GM18858 (cell line): ENCODE data around the gene PPP3CB.

Source experiments
- ATAC-seq: cut with Tn5 transposase; IDR thresholded peaks from one replicate; pipeline ENCODE4 v1.9.1; 2021; ENCODE audit not compliant: unreplicated experiment

The PPP3CB gene

DNA sequence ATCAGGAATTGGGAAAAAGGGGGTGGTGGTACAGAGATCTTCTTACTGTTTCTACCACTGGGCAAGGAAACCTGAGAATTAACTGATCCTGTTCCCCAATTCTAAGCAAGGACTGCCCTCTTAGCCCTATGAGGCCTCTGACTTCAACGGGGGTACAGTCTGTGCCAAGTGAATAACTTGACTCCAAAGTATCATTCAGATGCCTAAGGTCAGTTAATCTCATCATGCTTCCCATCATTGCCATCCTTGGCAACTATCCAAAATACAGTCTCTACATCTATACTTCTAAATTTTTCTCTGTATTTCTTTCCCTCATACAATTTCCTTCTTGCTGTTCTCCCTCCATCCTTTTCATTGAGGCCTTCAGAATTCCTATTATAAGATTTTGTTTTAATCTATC lies 10.5 kb downstream of the PPP3CB start:
- ATAC-seq, result no peak

GRCh38 chr10:73480158-73480557 lies 15.7 kb downstream of the PPP3CB start:
- ATAC-seq, result no peak

GRCh38 chr10:73478636-73479035 lies 17.2 kb downstream of the PPP3CB start:
- ATAC-seq, result no peak

GRCh38 chr10:73471226-73471625 lies 24.6 kb downstream of the PPP3CB start:
- no peak for ATAC-seq

DNA sequence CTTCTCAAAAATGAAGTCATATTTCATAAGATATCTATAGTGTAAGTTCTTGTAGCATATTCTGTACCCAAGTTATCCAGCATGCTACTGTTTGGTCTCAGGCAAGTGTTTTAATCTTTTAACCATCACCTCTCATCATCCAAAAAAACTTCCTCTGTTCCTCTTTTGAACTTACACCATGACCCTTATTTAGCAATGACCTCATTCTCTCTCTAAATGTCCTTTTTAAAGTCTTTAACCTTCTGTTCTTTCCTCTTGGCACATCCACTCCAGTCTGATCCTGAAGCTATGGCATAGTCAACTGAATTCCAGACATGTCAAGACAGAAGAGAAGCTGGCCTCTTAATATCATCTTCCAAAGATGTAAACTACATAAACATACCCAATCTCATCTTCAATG lies 26.2 kb downstream of the PPP3CB start:
- ATAC-seq, result no peak

DNA sequence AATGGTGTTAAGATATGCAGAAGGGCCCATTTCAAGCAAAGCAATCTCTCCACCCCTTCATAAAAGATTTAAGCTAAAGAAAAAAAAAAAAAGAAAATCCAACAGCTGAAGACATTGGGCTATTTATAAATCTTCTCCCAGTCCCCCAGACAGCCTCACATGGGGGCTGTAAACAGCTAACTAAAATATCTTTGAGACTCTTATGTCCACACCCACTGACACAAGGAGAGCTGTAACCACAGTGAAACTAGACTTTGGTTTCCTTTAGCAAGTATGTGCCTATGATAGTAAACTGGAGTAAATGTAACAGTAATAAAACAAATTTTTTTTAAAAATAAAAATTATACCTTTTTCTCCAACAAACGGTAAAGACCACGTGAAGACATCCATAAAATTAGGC lies 28.6 kb downstream of the PPP3CB start:
- ATAC-seq, result no peak

- no peak for ATAC-seq
These were observed 29.7 kb downstream of the PPP3CB start for GRCh38 chr10:73465978-73466726.

GRCh38 chr10:73460897-73461296 lies 34.9 kb downstream of the PPP3CB start:
- no peak for ATAC-seq

DNA sequence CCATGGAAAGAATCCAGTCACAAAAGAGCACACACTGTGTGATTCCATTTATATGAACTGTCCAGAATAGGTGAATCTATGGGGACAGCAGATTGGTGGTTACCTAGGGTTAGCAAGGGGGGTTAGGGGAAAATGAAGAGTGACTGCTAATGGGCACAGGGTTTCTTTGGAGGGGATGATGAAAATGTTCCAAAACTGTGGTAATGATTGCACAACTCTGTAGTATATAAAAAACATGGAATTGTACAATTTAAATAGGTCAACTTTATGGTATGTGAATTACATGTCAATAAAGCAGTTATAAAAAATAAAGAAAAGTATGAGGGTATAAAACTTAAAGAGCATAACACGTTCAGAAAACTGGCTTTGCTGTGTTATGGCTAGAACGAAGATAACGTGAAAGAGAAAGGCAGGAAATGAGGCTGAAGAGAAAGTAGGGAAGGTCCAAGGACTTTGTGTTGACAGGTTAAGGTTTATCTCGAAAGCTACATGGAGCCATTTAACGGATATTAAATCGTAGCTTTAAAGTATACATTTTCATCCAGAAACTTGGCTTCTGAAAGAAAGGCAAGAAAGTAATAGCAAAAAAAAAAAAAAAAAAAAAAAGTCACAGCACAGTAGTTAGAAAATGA lies 36.0 kb downstream of the PPP3CB start:
- ATAC-seq, result no peak

- ATAC-seq, result no peak
These were observed 39.5 kb downstream of the PPP3CB start for GRCh38 chr10:73456187-73456890.

GRCh38 chr10:73449113-73449512 lies 46.7 kb downstream of the PPP3CB start:
- no peak for ATAC-seq

GRCh38 chr10:73448384-73448783 lies 47.4 kb downstream of the PPP3CB start:
- ATAC-seq, result no peak

GRCh38 chr10:73446926-73447325 lies 48.9 kb downstream of the PPP3CB start:
- no peak for ATAC-seq

- ATAC-seq, result no peak
These were observed 51.4 kb downstream of the PPP3CB start for GRCh38 chr10:73444457-73444856.

DNA sequence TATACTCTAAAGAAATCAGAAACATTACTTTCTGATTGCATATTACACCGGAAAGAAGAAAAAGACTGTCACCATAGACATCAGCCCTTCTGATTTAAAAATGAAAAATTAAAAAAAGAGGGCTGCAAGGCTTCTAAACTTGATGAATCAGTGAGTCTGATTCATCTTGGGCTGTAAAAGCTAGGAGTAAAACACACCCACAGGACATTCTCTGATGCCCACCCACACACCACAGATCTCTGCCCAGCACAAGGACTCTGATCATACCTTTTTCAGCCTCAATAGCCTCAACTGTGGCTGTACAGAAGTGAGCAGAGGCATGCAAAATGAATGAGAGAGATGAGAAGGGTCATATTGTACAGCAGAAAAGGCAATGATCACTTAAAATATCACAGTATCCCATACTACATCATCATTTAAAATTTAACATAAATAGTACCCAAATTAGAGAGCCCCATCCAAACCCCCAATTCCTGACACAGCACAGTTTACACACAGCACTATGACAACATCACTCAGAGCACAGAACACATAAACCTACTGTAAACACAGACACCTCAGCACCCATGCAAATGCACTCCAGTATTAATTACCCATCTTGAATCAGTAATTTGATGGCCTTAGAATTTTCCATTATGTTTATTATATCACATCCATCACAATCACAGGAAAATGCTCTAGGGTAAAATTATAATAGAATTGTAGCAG lies 56.1 kb downstream of the PPP3CB start:
- no peak for ATAC-seq

GRCh38 chr10:73439055-73439454 lies 56.8 kb downstream of the PPP3CB start:
- ATAC-seq, result no peak

DNA sequence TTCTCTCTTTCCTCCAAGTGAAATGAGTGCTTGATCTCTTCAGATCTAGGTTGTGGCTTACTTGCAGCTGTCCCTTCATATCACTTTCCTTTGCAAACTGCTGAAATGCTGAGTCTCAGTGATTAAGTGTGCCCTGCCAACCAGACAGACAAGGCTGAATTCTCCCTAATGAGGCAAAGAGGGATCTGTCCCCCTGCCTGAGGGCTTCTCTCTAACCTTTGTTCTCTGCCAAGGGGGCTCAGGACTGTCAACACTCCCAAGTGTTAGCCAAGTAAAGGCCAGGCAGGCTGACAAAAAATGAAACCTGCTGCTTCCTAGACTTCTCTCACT lies 62.3 kb downstream of the PPP3CB start, which contains the start of gene MSS51:
MSS51 (minus strand) TSS at position 24 of the 330 bp plus-strand sequence. CDS start 5,277 bp downstream, outside the sequence.
- ATAC-seq, result no peak

- ATAC-seq, result no peak
These were observed 62.9 kb downstream of the PPP3CB start for GRCh38 chr10:73432646-73433537.

DNA sequence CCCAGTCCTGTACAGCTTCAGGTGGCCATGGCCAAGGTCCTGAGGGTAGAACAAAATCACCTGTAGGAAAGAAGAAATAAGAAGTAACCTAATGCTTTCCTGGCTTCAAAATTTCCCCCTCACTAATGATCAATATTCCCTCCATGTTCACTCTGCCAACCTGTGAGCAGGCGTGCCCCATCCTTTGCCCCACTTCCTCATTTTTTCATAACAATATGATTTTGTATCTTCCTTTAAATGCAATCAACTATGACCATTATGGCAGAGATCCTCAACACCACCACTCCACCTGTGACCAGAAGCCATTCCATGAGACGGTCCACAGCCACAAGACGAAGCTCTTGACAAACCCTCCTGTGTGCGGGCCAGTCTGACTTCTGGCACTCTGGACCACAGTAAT lies 69.5 kb downstream of the PPP3CB start:
- ATAC-seq, result no peak

DNA sequence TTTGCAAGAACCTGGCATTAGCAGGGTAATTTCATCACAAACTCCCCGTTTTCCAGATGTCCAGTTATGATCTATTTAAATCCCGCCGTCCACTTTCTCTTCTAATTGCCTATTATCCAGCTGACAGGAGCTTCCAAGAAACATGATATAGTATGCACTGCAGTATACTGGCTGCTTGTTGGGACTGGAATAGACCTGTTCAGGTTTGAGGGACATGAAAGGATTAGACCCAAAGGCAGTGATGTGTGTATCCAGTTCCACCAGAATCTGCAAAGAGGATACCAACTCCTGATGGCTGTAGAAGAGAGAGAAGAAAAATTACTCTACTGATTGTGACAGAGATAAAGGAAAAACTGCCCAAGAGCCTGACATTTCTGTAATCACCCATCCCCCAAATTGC lies 71.3 kb downstream of the PPP3CB start:
- ATAC-seq, result no peak

GRCh38 chr10:73423309-73423708 lies 72.5 kb downstream of the PPP3CB start:
- ATAC-seq, result no peak
